Stimulated activated CD8-positive, alpha-beta memory T cell treated with anti-CD3 and anti-CD28 coated beads, Interleukin-4, amount 100 ng/mL, for 24 hours (primary cell): Measurements from ENCODE around the gene MXD3.
A peak's percentile ranks its signal among the peaks of the same experiment; 100 is the strongest.
"Not testable (repeated sequence)": the region's sequence is repeated elsewhere in the genome, so short reads cannot be mapped to it uniquely, and the experiment has no call there.

Experiments used
- DNase-seq: peaks from one replicate; pipeline ENCODE4 v3.0.0-alpha.2; 2020; ENCODE audit warnings: low read depth

The MXD3 gene

DNA sequence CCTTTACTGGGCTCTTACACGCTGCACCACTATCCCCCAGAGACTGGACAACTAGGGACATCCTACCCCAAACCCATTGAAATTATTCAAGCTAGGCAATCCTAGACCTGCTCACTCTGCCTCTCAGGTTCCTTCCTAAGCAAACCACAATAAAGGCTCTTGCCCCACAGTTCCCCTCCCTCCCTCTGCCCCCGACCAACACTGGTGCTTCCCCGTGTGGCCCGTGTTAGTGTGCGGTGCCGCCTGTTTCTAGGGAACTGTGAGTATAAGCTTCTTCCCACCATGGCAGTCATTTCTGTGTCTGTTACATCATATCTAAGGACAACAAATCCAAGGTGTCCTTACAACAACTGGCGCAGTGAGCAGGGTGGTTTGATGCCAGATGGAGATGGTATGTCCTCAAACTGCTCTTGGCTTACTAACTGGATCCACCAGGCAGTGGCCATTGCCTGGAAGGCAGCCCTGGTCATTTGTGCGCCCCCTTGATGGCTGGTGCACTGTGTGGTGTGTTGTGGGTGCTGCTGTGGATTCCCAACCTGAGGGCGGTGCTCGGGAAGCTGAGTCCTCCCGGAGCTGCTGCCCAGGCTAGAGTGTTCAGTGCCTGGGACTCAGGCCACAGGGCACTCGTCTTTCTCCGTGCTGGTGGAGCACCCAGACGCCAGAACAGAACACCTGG, 8.4 kb upstream of the MXD3 start:
- no peak for DNase-seq

DNA sequence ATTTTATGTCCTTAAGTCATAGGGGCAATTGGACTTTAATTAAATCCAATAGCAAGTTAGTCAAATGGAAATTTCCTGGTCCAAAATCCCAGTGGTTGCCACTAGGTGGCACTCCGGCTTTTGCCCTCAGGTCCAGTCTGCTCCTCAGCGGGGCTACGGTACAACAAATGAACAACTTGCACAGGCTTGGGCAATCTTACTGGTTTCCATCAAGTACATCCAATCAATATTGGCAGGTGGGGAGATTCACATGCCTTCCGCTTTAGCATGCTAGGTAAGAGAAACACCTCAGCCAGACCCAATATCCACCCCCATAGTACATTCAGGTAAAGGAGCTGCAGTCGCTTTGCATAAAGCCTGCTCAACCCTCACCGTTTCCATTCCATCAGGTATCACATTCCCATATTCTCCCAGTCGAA, 6.3 kb upstream of the MXD3 start:
- peak; percentile 67 for DNase-seq

DNA sequence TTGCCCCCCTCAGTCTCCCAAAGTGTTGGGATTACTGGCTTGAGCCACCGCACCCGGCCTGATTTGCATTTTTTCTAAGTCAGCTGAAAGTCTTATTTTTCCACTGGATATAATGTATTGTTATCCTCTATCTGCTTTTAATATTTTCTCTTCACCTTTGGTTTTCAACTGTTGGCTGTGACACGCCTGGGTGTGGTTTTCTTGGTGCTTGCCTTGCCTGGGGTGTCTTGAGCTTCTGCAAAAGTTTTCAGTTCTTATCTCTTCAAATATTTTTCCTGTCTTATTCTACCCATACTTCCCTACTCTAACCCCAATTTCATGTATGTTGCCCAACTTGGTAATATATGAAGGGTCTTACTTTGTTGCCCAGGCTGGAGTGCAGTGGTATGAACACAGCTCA, 4.3 kb upstream of the MXD3 start:
- DNase-seq: no peak

DNA sequence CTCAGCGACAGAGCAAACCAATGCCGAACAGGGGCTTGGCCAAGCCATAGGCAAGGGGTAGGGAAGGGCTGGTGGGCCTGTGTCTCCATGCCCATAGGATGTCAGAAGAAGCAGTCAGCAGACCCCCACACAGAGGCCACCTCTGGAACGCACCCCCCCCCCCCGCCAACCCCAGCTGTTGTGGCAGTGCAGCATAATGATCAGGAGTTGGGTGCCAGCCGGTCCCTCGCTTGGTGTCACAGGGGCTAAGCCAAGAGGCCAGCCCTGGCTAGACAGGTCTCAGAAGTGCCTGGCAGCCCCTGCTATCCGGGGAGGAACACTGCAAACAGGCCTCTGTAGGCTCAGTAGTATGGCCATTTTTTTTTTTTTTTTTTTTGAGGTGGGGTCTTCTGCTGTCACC, 3.7 kb upstream of the MXD3 start:
- no peak for DNase-seq

DNA sequence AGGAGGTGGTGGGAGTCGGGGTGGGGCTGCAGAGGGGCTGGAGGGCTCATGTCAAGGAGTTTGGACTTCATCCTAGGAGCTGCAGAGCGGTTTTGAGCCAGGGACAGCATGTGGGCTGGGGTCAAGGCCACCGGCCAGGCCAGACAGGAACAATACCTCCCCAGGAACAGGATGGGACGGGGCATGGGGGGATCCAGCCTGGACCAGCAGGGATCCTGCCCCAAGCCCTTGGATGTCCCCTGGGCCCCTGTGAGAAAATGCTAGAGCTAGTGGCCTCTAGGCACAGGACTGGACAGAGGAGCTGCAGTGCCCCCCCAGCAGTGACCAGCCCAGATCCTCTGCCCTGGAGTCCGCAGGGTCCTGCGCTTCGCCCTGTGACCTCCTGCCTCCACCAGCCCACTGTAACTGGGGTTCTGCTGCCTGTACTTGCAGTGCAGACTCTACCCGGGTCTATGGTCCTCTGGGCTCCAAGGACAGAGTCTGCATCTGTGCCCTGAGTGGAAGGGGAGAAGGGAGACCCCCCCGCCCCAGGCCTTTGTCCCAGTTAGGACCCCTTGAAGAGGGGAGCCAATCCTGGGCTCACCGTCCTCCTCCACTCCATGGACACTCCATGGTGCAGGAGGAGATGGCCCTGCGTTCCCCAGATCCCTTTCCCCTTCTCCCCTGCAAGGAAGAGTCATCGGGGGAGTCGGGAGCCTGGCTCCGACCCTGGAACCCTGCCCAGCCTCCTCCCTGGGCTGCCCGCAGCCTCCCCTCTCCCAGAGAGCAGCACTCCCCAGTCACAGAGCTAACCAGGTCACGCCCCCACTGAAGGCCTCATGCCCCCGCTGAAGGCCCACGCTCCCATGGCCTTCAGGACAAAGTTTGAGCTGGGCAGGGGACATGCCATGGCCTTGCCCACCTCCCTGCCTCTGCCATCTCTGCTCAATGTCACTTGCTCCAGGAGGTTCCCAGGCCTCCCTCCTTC, 3.0 kb upstream of the MXD3 start:
- DNase-seq: no peak

DNA sequence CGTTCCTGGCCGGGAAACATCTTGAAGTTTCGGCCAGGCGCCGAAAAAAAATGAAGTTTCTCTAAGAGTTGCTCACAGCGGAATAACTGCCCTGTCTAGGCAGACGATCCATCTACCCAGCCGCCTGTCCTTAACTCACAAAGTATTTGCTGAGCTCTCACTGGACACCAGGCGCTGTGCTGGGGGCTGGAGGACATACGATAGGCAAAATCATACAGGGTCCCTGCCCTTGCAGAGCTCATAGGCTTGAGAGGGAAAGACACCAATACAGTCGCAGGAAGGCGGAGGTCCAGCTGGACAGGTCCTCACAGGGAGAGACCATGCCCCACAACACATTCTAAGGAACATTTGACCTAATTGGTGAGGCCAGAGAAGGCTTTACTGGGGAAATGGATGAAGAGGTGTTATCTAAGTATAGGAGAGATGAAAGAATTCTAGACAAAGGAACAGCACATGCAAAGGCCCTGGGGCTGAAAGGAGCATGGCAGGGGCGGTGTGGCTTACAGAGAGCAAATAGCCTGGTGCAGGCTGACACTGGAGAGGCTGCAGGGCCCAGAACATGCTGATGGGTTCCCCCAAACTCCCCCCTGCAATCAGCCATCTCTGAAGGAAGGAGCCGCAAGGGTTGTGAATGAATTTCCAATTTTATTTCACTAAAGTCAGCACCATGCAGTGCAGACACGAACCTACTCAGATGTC, 2.0 kb upstream of the MXD3 start:
- DNase-seq: no peak

DNA sequence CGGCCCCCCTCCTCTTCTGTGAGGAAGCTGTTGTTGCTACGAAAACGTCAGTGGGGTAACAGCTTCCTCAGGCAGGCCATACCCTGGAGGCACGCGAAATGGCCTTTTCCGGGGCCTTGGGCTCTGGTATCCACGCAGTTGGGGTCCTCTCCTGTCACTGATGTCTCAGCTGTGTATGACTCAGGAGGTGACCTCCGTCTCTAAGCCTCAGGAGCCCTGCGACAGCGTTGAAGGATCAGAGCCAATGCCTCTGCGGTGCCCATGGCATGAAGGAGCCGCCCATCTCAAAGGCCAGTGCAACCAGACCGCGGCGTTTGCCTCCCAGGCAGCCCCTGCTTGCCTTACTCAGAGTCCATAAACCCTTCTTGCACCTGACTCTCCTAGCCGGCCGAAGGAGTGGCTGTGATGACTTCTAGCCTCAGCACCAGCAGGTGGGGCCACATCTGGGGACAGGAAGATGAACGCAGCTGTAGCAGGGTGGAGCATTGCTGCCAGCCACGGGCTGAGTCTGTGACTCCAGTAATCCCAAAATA, 1.0 kb upstream of the MXD3 start:
- DNase-seq: no peak

DNA sequence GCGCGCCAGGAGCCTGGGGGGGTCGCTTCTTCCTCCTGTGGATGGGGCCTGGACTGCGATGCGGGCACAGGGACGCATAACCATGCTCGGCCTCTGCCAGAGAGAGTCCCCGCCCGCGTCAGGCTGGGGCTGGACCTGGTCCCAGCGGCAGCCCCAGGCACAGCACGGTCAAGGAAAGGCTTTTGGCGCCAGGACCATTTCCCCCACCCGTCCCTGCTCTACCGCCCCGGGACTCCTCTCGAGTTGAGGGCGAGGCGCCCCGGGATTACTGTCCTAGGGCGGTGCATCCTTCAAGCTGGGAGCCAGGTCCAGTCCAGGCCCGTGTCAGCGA, 341 bp downstream of the MXD3 start:
- DNase-seq: no peak

DNA sequence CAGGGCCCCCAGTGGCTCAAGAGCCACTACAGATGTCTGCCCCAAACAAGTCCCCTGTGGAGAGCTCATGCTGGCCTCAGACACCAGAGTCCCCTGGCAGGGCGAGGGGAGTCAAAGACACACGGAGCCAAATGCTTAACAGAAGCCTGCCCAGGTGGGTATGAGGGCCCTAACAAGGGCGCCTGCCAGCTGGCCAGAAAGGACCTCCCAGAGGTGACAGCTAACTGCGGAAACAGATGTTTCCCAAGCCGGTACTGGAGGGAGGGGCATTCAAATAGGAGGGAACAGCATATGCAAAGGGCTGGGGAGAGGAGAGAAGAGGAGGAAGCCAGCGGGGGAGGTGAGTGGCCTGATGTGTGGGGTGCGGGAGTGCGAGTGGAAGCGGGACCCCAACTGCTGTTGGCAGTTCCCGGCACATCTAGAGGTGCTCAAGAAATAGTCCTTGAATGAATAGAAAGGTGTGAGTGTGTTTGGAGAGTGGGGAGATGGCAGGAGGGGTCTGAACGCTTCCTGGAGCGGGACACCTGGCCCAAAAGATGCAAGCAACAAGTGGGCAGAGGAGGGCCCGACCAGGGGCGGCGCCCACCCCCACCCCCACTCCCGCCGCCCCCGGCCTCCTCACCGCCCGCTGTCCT, 824 bp downstream of the MXD3 start:
- no peak for DNase-seq

DNA sequence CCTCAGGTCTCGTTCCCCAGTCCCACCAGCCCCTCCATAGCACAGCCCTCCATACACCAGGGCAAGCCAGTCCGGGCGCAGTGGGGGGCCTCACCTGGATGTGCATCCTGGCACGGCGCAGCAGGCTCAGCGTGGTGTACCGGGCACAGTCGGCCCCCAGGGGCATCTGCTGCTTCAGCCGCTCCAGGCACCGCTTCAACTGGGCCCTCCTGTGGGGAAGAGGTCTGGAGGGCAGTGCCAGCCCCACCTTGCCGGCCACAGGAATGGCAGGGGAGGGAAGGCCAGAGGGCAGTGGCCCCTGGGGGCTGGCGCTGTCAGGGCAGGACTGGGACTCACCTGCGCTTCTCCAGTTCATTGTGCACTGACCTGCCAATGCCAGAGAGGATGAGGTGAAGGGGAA, 1.4 kb downstream of the MXD3 start:
- DNase-seq: no peak

DNA sequence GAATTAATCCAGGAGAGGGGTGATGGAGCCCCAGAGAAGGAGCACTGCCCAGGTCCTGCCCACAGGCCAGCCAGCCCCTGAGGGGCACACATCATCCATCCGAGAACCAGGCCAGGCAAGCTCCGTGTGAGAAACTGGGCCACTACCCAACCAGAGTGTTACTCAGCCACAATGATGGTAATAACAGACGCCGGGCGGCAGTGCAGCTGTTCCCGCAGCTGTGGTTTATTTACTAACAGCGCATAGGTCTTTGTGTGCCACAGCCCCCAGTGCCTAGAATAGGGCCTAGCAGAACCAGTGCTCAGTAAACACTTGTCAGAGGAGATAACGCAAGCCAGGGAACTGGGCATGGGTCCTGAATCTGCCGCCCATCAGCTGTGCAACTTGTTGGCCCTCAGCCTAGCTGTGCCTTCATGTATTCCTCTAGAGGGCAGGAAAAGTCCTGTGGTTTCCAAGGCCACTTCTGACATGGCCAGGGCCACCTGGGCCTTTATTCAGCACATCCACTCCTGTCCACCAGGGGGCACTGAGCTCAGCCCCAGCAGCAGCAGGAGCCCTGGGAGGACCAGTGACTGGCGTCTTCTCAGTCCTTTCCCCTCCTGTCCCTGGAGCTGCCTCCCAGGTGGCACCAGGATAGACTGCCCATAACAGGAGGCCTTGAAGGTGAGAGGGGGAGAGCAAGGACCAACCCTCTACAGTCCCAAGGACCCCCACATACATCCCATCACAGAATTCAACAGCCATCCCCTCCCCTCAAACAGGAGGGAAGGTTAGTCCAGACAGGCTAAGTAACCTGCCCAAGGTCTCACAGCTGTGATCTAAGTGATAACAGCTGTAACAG, 2.1 kb downstream of the MXD3 start:
- peak; percentile 48 for DNase-seq

DNA sequence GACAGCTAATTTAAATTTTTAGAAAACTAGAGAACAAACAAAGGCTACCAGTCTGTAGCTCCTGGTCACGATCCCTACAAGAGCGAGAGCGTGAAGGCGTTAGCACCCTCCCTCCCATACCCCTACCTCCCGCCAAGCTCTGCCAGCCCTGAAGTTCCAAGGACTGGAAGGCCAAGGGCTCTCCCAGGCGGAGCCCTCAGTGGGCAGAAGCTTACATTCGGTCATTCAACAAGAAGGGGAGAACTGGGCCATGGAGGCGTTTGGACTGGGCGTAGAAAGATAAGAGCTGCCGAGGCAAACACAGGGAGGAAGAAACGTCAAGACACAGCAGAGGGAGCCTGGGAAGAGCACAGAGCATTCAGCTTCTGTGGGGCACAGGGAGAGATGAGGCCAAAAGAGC, 3.0 kb downstream of the MXD3 start:
- no peak for DNase-seq

DNA sequence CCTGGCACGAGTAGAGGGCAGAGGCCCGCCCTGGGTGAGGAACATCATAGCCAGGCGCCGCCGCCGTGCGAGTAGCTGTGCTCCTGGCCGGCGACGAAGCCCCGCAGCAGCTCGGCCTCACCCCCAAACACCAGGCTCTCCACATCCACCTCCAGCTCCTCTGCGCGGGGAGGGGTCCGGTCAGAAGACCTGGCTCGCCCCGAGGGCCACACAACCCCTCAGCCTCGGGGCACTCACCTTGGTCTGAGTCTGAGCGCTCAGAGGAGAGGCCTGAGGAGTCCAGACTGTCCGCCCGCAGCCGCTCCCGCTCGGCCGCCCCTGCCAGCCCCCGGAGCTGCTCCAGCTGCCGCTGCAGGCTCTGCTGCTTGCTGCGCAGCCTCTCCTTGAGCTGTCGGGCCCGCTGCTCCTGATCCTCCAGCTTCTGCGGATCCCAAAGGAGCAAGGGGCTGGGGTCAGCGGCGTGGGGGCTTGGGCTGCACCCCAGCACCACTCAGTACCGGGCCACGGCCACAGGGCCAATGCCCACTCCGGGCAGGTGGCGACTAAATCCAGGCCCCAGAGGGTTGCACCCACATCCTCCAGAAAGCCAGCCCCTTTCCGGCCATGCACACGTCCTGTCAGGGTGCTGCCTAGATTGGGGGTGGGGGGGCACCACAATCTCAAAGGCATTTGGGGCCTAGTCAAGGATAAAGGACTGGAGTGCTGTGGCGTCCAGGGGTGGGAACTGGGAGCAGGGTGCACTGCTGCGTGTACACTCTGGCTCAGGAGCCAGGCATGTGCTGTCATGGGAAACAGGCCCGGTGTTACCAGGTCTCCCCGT, 3.9 kb downstream of the MXD3 start:
- DNase-seq: no peak

DNA sequence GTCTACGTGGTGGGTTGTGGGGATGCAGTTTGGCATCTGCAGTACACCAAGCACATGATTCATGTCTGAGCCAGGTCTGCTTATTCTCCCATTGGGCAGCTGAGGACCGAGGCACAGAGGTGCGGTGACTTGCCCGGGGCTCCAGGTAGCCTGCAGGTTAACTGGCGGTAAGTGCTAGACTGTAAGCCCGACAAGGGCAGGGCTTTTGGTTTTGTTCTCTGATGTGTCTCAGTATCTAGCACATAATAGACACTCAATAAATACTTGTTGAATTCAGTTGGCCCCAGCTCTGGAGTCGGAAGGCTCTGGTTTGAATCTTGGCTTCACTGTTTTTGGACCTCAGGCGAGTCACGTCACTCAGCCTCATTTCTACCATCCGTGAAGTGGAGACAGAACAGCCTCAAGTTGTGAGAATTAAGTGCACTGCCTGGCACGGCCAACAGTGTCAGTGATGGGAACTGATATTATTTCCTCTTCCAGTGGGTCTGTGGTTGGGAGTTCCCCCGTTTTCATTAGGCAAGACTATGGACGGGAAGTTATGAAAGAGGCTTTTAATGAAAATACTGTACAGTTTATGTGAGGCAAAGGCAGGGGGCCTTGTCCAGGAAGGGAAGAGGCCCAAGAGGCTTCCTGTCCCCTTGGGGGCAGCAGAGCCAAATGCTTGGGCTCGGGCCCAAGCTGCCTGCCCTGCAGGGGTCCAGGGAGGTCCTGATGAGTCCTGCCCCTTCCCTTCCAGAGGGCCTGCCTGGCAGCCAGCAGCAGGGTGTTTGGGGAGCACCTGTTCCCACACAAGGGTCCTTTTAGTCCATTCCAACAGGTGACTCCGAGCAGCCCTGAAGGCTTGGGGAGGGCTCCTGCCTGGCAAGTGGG, 4.8 kb downstream of the MXD3 start:
- DNase-seq: no peak

DNA sequence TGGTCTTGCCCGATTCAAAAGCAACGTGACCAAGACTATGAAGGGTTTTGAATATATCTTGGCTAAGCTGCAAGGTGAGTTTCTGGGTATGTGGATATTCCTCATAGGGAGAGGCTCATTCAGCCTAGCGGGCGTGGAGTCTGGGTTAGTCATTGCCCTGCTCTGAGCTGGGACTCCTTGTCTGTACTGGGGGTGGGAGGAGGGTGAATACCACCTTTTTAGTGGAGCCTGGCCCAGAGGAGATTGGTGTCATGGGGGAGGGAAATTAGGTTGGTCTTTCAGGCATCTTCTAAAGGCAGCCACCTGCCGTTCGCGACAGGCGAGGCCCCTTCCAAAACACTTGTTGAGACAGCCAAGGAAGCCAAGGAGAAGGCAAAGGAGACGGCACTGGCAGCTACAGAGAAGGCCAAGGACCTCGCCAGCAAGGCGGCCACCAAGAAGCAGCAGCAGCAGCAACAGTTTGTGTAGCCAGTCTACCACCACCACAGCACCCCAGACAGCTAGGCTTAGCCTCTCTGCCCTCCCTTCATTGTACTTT, 5.5 kb downstream of the MXD3 start:
- DNase-seq: not testable (repeated sequence)

DNA sequence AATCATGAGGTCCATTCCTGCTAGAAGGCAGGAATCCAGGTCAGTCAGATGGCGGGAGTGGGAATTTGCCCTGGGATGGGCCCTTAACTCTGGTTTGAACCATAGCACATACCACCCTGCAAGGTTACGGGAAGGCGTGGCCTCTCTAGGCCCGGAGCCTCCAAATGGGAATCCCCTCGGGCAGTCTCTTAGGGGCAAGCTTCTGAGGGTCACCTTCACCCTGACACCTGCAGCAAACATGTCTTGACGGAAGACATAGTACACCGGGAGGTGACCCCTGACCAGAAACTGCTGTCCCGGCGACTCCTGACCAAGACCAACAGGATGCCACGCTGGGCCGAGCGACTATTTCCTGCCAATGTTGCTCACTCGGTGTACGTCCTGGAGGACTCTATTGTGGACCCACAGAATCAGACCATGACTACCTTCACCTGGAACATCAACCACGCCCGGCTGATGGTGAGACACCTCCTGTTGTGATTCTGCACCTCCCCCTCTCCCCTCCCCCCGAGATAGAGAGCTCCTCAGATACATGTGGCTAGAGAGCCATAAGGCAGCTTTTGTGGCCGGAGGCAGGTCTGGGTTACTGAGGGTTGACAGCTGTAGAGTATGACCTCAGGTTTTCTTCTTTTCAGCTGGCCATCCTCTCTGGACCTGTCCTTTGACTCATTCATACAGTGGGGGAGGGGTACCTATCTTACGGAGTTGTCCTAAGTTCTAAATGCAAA, 7.1 kb downstream of the MXD3 start:
- DNase-seq: no peak

DNA sequence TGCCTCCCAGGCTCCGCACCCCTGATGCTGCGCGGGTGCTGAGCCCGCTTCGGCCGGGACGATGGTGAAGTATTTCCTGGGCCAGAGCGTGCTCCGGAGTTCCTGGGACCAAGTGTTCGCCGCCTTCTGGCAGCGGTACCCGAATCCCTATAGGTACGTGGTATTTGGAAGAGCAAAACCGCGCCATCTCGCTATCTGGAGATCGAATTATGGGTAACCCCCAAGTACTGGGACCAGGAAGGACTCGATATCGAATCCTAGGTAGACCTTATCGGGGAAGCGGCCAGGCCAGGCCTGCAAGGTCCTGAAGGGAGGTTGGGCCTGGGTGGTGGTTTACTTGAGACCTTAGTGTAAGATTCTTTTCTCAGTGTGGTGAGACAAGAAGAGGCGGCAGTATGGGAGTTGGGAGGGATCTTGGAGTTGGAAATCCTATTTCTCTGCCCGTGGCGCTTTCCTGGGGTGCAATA, 7.7 kb downstream of the MXD3 start:
- DNase-seq: no peak
